Measurements from ENCODE around the gene ISLR.

Gene ISLR

DNA sequence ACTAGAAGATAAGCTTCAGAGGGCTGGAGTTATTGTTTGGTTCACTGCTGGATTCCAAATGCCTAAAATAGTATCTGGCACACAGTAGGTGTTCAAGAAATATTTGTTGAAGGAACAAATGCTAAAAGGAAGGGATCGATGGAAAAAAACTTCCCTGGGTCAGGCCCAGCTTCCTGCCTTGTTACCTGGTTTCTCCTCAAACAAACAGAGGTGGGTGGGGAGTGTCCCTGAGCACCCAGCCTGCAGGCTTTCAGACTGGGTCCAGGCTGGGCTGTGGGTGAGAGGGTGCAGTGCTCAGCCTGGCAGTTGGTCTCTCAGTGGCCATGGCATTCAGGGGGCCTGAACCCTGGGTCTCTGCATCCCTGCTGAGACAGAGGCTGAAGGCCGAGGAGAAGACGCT lies 43.4 kb downstream of the ISLR start:
- Histone ChIP-seq H3K27ac (replicated peaks) (no peak overlapping the region), H3K4me3 (replicated peaks; ENCODE audit: insufficient read depth, low read length) (no peak overlapping the region), H3K27me3 (ENCODE audit: insufficient read depth, poor library complexity, severe bottlenecking) (peaks cover 4% of the 10 kb centered on the region)
- no peak for DNase-seq (ENCODE audit: low read depth in 1 of 2, low spot score in 1 of 2)
- TF ChIP-seq, protein P1, sequence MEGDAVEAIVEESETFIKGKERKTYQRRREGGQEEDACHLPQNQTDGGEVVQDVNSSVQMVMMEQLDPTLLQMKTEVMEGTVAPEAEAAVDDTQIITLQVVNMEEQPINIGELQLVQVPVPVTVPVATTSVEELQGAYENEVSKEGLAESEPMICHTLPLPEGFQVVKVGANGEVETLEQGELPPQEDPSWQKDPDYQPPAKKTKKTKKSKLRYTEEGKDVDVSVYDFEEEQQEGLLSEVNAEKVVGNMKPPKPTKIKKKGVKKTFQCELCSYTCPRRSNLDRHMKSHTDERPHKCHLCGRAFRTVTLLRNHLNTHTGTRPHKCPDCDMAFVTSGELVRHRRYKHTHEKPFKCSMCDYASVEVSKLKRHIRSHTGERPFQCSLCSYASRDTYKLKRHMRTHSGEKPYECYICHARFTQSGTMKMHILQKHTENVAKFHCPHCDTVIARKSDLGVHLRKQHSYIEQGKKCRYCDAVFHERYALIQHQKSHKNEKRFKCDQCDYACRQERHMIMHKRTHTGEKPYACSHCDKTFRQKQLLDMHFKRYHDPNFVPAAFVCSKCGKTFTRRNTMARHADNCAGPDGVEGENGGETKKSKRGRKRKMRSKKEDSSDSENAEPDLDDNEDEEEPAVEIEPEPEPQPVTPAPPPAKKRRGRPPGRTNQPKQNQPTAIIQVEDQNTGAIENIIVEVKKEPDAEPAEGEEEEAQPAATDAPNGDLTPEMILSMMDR (IDR thresholded peaks at IDR 0.05; ENCODE audit: insufficient read depth, low read length): no peak
- TF ChIP-seq GABPA (IDR thresholded peaks at IDR 0.05; ENCODE audit: low read depth): no peak
- no peak for TF ChIP-seq POLR2AphosphoS5 (IDR thresholded peaks at IDR 0.05; ENCODE audit: low read depth)
- TF ChIP-seq, protein P2, sequence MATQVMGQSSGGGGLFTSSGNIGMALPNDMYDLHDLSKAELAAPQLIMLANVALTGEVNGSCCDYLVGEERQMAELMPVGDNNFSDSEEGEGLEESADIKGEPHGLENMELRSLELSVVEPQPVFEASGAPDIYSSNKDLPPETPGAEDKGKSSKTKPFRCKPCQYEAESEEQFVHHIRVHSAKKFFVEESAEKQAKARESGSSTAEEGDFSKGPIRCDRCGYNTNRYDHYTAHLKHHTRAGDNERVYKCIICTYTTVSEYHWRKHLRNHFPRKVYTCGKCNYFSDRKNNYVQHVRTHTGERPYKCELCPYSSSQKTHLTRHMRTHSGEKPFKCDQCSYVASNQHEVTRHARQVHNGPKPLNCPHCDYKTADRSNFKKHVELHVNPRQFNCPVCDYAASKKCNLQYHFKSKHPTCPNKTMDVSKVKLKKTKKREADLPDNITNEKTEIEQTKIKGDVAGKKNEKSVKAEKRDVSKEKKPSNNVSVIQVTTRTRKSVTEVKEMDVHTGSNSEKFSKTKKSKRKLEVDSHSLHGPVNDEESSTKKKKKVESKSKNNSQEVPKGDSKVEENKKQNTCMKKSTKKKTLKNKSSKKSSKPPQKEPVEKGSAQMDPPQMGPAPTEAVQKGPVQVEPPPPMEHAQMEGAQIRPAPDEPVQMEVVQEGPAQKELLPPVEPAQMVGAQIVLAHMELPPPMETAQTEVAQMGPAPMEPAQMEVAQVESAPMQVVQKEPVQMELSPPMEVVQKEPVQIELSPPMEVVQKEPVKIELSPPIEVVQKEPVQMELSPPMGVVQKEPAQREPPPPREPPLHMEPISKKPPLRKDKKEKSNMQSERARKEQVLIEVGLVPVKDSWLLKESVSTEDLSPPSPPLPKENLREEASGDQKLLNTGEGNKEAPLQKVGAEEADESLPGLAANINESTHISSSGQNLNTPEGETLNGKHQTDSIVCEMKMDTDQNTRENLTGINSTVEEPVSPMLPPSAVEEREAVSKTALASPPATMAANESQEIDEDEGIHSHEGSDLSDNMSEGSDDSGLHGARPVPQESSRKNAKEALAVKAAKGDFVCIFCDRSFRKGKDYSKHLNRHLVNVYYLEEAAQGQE (IDR thresholded peaks at IDR 0.05; ENCODE audit: insufficient replicate concordance, low read depth): no peak
- TF ChIP-seq SPI1 (IDR thresholded peaks at IDR 0.05; ENCODE audit: borderline replicate concordance, low read depth): no peak

DNA sequence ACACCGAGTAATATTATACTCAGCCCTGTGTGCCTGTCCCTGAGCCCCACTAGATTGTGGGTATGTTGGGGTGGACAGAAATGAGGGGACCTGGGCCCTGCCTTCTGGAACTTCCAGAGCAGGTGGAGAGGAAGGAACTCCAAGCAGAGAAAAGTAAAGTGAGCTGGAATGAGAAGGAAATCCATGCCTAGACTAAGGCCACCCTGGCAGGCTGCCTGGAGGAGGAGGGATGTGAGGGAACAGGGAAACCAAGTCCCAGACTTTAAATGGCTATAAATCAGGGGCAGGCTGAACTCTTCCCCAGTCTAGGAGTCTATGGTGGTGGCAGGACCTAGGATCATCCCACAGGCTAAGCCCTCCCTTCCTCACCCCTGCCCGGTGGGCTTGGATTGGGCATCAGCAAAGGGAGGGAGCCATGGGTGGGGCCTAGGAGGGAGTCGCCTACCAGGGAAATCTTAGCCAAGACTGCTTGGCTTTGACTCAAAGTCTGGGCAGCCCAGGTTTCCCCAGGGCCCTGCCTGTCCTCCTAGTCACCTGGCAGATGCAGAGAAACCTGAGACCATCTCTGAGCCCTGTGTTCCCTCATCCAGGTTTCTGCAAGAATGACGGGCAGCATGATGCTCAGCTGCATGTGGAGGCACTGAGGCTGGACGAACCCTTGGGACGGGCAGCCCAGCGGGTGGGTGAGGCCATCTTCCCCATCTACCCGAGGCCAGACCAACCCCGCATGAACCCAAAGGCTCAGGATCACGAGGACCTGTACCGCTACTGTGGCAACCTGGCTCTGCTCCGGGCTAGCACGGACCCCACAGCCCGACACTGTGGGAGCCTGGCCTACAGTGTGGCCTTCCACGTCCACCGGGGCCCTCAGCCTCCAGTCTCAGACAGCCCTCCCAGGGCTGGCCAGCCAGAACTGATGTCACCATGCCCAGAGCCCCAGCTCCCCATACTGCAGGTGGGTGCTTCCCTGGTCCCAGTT lies 44.7 kb downstream of the ISLR start:
- DNase-seq (ENCODE audit: low read depth in 1 of 2, low spot score in 1 of 2): no peak
- TF ChIP-seq, protein P1 (IDR thresholded peaks at IDR 0.05; ENCODE audit: insufficient read depth, low read length): no peak
- no peak for TF ChIP-seq POLR2AphosphoS5 (IDR thresholded peaks at IDR 0.05; ENCODE audit: low read depth)
- TF ChIP-seq SPI1 (IDR thresholded peaks at IDR 0.05; ENCODE audit: borderline replicate concordance, low read depth): no peak
- TF ChIP-seq GABPA (IDR thresholded peaks at IDR 0.05; ENCODE audit: low read depth): no peak
- TF ChIP-seq, protein P2 (IDR thresholded peaks at IDR 0.05; ENCODE audit: insufficient replicate concordance, low read depth): no peak
- Histone ChIP-seq H3K27ac (replicated peaks) (no peak overlapping the region), H3K27me3 (ENCODE audit: insufficient read depth, poor library complexity, severe bottlenecking) (peaks cover 6% of the 10 kb centered on the region), H3K4me3 (replicated peaks; ENCODE audit: insufficient read depth, low read length) (no peak overlapping the region)

DNA sequence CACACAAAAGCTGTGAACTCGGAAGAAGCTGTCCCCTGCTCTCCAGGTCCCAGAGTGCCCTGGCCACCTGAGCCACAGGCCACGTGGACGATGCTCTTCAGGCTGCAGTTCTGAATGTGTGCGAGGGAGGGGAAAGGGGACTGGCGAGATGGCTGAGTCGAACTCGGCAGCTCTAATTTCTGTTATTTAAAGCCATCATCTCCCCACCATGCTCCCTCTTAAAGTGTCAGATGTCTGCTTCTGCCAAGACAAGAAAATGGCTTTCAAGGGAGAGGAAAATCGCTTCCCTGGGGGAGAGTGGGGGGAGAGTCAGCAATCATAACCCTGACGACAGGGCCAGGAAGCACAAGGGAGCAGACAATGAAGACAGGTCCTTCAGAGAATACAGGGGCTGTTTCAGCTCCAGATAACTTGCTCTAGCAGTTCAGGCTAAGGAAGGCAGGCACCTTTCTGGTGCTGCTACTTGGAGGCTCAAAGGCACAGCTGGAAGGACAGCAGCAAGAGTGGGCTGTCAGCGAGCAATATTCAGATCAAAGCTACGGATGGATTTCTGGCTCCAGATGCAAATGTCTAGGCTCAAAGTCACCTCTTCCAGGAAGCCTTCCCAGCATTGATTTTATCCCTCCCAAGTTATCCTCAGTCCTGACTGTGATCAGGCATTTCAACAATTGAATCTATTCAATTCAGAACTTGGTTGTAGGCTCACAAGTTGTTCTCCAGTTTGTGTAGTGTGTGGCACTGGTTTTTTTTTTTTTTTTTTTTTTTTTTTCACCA lies 47.2 kb downstream of the ISLR start:
- no peak for DNase-seq (ENCODE audit: low read depth in 1 of 2, low spot score in 1 of 2)
- TF ChIP-seq, protein P1 (IDR thresholded peaks at IDR 0.05; ENCODE audit: insufficient read depth, low read length): no peak
- TF ChIP-seq SPI1 (IDR thresholded peaks at IDR 0.05; ENCODE audit: borderline replicate concordance, low read depth) (no peak), POLR2AphosphoS5 (IDR thresholded peaks at IDR 0.05; ENCODE audit: low read depth) (no peak), GABPA (IDR thresholded peaks at IDR 0.05; ENCODE audit: low read depth) (no peak)
- TF ChIP-seq, protein P2 (IDR thresholded peaks at IDR 0.05; ENCODE audit: insufficient replicate concordance, low read depth): no peak
- Histone ChIP-seq H3K4me3 (replicated peaks; ENCODE audit: insufficient read depth, low read length) (no peak overlapping the region), H3K27me3 (ENCODE audit: insufficient read depth, poor library complexity, severe bottlenecking) (peaks cover 6% of the 10 kb centered on the region), H3K27ac (replicated peaks) (no peak overlapping the region)

Measured in HL-60 (cell line).